ENCODE data around the gene ADCYAP1.

The ADCYAP1 gene

DNA sequence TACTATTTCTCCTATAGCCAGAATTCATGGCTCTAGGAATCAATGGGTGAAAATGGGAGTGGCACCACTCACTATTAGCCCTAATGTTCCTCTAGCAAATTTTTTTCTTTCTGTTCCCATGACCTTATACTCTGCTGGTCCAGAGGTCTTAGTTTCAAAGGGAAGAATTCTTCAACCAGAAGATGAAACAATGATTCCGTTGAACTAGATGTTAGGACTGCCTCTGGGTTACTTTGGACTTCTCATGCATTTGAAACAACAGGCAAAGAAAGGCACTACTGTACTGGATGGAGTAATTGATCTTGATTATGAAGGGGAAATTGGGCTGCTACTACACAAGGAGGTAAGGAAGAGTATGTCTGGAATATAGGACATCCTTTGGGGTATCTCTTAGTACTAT is 18.6 kb upstream of the ADCYAP1 start:
- Histone ChIP-seq H3K27me3 (ENCODE audit: control insufficient read depth, low read length) (no peaks in the 10 kb centered on the region), H4K20me1 (ENCODE audit: control insufficient read depth, insufficient read depth, low read depth, low read length) (no peaks in the 10 kb centered on the region), H3K36me3 (ENCODE audit: control insufficient read depth, low read length) (no peaks in the 10 kb centered on the region), H3K79me2 (ENCODE audit: control insufficient read depth, low read length) (no peaks in the 10 kb centered on the region), H3K27ac (ENCODE audit: low read depth, low read length) (no peak overlapping the region), H3K4me1 (ENCODE audit: control insufficient read depth, low read length) (no peaks in the 10 kb centered on the region), H3K4me3 (ENCODE audit: low read length) (no peak overlapping the region), H3K9me3 (ENCODE audit: control insufficient read depth, insufficient read depth, low read length) (no peaks in the 10 kb centered on the region), H3K9me2 (replicated peaks; ENCODE audit: control insufficient read depth, low read length) (no peaks in the 10 kb centered on the region; the same call in 1 of the 2 replicates), H3F3A (ENCODE audit: control insufficient read depth, insufficient read depth) (no peaks in the 10 kb centered on the region), H3K4me2 (ENCODE audit: low read length) (no peak overlapping the region)
- TF ChIP-seq EZH2phosphoT487 (IDR thresholded peaks at IDR 0.05; ENCODE audit: borderline replicate concordance, low read length), result no peak
- TF ChIP-seq CTCF (IDR thresholded peaks at IDR 0.05; ENCODE audit: low read depth, low read length, poor library complexity, severe bottlenecking), result no peak

DNA sequence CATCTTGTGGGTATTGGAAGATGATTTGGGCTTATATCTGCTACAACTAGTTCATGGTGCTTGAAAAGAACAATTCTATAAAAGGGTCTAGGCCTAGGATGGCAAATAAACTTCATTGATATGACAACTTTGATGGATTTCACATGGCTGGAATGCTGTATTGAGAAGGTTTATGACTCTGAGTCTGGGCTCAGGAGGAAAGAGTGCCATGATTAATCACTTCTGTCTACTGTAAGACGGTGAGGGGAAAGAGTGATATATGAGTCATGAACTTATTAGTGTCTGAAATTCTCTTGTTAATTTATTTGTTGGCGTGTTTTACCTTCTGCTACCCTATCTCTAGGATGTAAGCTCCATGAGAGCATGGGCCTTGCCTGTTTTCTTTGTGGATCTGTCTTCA is 17.0 kb upstream of the ADCYAP1 start:
- TF ChIP-seq CTCF (IDR thresholded peaks at IDR 0.05; ENCODE audit: low read depth, low read length, poor library complexity, severe bottlenecking) (no peak), EZH2phosphoT487 (IDR thresholded peaks at IDR 0.05; ENCODE audit: borderline replicate concordance, low read length) (no peak)
- no peaks in the 10 kb centered on the region for H4K20me1 ChIP-seq (ENCODE audit: control insufficient read depth, insufficient read depth, low read depth, low read length)
- no peak overlapping the region for H3K4me2 ChIP-seq (ENCODE audit: low read length)
- H3K4me1 ChIP-seq (ENCODE audit: control insufficient read depth, low read length), result no peaks in the 10 kb centered on the region
- H3K27me3 ChIP-seq (ENCODE audit: control insufficient read depth, low read length), result no peaks in the 10 kb centered on the region
- no peaks in the 10 kb centered on the region for H3K36me3 ChIP-seq (ENCODE audit: control insufficient read depth, low read length)
- H3K27ac ChIP-seq (ENCODE audit: low read depth, low read length), result no peak overlapping the region
- no peak overlapping the region for H3K4me3 ChIP-seq (ENCODE audit: low read length)
- no peaks in the 10 kb centered on the region for H3K79me2 ChIP-seq (ENCODE audit: control insufficient read depth, low read length)
- H3F3A ChIP-seq (ENCODE audit: control insufficient read depth, insufficient read depth), result no peaks in the 10 kb centered on the region
- no peaks in the 10 kb centered on the region for H3K9me3 ChIP-seq (ENCODE audit: control insufficient read depth, insufficient read depth, low read length)
- H3K9me2 ChIP-seq (replicated peaks; ENCODE audit: control insufficient read depth, low read length), result no peaks in the 10 kb centered on the region; the same call in 1 of the 2 replicates

DNA sequence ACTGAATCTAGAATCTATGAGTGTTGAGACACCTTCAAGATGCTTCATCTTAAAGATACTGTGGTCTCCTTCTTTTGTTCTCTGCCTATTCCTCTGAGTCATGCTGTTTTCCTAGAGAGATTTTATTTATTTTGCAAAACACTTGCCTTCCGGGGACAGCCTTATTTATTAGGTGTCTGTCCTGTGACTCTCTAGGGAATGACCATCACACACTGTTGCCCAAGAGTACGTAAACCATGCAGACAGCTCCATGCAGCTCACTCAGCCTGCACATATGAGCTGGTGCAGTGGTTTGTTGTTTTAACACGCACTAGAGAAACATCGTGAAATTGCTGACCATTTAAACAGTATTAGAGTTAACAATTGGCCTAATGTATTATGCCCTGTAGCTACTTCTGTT is 12.4 kb upstream of the ADCYAP1 start:
- H3F3A ChIP-seq (ENCODE audit: control insufficient read depth, insufficient read depth), result no peaks in the 10 kb centered on the region
- no peak for TF ChIP-seq EZH2phosphoT487 (IDR thresholded peaks at IDR 0.05; ENCODE audit: borderline replicate concordance, low read length)
- TF ChIP-seq CTCF (IDR thresholded peaks at IDR 0.05; ENCODE audit: low read depth, low read length, poor library complexity, severe bottlenecking), result no peak
- no peaks in the 10 kb centered on the region for H4K20me1 ChIP-seq (ENCODE audit: control insufficient read depth, insufficient read depth, low read depth, low read length)
- H3K9me3 ChIP-seq (ENCODE audit: control insufficient read depth, insufficient read depth, low read length), result no peaks in the 10 kb centered on the region
- no peak overlapping the region for H3K27ac ChIP-seq (ENCODE audit: low read depth, low read length)
- H3K4me1 ChIP-seq (ENCODE audit: control insufficient read depth, low read length), result no peaks in the 10 kb centered on the region
- H3K4me2 ChIP-seq (ENCODE audit: low read length), result no peak overlapping the region
- H3K36me3 ChIP-seq (ENCODE audit: control insufficient read depth, low read length), result no peaks in the 10 kb centered on the region
- H3K9me2 ChIP-seq (replicated peaks; ENCODE audit: control insufficient read depth, low read length), result no peaks in the 10 kb centered on the region
- H3K79me2 ChIP-seq (ENCODE audit: control insufficient read depth, low read length), result no peaks in the 10 kb centered on the region
- no peak overlapping the region for H3K4me3 ChIP-seq (ENCODE audit: low read length)
- H3K27me3 ChIP-seq (ENCODE audit: control insufficient read depth, low read length), result no peaks in the 10 kb centered on the region

DNA sequence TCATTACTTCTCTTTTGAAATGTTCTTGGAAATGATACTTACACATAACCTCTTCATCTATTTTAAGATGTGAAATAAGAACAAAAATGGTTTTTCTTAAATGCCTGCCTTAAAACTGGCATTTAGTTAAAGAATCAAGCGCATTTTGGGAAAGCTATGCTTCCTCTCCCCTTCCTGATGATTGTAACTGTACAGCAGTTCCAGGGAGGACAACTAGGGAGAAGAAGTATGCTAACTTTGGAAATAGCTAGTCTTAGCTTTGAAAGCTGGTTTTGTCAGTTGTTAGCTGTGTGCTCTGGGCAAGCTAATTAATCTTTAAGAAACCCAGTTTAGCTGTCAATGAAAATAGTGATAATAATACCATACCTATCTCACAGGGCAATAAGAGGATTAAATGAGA is 8.4 kb upstream of the ADCYAP1 start:
- Histone ChIP-seq H3K9me3 (ENCODE audit: control insufficient read depth, insufficient read depth, low read length) (no peaks in the 10 kb centered on the region), H3K79me2 (ENCODE audit: control insufficient read depth, low read length) (no peaks in the 10 kb centered on the region), H3K4me2 (ENCODE audit: low read length) (no peak overlapping the region), H3K27me3 (ENCODE audit: control insufficient read depth, low read length) (no peaks in the 10 kb centered on the region), H3K4me1 (ENCODE audit: control insufficient read depth, low read length) (no peaks in the 10 kb centered on the region), H3F3A (ENCODE audit: control insufficient read depth, insufficient read depth) (no peaks in the 10 kb centered on the region), H3K9me2 (replicated peaks; ENCODE audit: control insufficient read depth, low read length) (no peaks in the 10 kb centered on the region), H3K27ac (ENCODE audit: low read depth, low read length) (no peak overlapping the region), H4K20me1 (ENCODE audit: control insufficient read depth, insufficient read depth, low read depth, low read length) (no peaks in the 10 kb centered on the region), H3K4me3 (ENCODE audit: low read length) (no peak overlapping the region), H3K36me3 (ENCODE audit: control insufficient read depth, low read length) (no peaks in the 10 kb centered on the region)
- TF ChIP-seq EZH2phosphoT487 (IDR thresholded peaks at IDR 0.05; ENCODE audit: borderline replicate concordance, low read length) (no peak), CTCF (IDR thresholded peaks at IDR 0.05; ENCODE audit: low read depth, low read length, poor library complexity, severe bottlenecking) (no peak)
